AG09309 (cell line): ENCODE data around the gene CHMP4B.

Experiments used
- DNase-seq: peaks from one replicate; pipeline ENCODE4 v3.0.0-alpha.2; 2010; ENCODE audit warnings: low read depth
- H3K4me3 ChIP-seq: 2 replicates; pipeline ENCODE4 v1.5.1; 2011; ENCODE audit warnings: mild to moderate bottlenecking, low read depth, low read length, moderate library complexity; ENCODE audit not compliant: control insufficient read depth
- TF ChIP-seq, protein P1 (sequence below): IDR thresholded peaks from 2 replicates; pipeline ENCODE4 v1.5.1; 2011; ENCODE audit warnings: mild to moderate bottlenecking, low read depth, low read length, inconsistent platforms; ENCODE audit not compliant: insufficient read depth, control insufficient read depth; ENCODE audit errors: missing control alignments

The CHMP4B gene

DNA sequence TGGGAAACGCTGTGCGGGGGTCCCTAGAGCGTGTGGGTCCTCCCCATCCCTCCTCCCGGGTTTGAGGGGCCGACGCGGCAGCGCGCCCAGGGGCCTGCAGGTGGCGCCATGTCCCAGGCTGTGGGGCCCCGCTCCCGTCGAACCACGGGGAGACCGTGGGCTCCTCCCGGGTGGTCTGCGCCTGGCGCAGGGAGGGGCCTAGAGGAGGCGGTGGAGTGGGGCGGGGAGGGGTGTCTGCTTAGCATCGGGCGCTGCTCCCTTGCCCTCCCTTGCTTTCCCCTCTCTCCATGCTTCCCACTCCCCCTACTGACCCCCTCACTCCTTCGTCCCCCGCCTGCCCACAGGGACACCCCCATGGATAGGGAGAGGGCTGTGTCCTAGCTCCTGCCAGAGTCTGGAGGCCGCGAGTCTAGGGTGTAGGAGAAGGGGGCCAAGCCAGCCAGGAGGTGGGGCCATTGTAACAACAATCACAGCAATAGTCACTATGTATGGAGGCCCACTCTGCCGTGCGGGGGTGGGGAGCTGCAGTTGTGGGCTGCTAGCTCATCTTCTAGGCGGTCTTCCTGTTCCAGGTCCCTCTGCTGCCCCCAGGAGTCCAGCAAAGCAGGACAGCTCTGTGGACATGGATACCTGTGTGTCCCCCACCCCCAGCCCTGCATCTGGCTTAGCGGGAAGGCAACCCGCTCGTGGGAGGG is 51.7 kb downstream of the CHMP4B start:
- no peak for DNase-seq
- TF ChIP-seq, protein P1, sequence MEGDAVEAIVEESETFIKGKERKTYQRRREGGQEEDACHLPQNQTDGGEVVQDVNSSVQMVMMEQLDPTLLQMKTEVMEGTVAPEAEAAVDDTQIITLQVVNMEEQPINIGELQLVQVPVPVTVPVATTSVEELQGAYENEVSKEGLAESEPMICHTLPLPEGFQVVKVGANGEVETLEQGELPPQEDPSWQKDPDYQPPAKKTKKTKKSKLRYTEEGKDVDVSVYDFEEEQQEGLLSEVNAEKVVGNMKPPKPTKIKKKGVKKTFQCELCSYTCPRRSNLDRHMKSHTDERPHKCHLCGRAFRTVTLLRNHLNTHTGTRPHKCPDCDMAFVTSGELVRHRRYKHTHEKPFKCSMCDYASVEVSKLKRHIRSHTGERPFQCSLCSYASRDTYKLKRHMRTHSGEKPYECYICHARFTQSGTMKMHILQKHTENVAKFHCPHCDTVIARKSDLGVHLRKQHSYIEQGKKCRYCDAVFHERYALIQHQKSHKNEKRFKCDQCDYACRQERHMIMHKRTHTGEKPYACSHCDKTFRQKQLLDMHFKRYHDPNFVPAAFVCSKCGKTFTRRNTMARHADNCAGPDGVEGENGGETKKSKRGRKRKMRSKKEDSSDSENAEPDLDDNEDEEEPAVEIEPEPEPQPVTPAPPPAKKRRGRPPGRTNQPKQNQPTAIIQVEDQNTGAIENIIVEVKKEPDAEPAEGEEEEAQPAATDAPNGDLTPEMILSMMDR: peak; percentile 76
- no peak overlapping the region; the same call in 1 of the 2 replicates for H3K4me3 ChIP-seq

DNA sequence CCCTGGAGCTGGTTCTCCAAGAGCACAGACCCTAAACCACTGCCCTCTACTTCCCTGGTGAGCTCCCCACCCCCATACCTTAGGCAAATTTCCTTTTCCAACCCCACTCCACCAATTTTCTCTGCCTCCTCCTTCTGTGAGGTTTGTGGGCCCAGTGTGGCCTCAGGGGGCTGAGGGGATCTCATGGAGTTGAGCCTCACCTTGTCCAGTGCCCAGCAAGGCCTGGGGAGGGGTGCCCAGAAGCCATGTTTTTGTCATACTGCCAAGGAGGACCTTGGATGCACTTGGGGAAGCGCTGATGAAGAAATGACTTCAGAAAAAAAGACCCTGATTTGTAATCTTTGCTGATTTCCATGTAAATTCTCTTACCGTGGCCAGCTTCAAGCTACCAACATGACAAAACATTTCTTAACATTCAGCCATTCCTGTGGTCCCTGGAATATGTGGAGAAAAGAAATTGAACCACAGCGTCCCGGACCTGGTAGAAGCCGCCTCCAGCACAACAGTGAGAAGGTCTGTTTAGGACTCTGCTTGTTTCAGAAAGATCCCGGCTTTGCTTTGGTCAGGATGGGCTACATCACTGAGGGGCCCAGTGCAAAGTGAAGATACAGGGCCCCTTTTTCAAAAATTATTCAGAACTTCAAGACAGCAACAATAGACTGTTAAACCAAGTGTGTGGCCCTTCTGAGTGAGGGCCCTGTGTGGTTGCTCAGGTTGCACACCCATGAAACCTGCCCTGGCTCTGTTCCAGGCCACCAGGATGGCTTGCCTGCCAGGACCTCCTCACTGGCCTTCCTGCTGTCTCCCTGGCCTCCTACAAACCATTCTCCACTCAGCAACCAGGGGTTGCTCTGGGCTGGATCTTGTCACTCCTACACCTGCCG is 52.5 kb downstream of the CHMP4B start:
- TF ChIP-seq, protein P1: no peak
- no peak for DNase-seq
- no peak overlapping the region for H3K4me3 ChIP-seq

DNA sequence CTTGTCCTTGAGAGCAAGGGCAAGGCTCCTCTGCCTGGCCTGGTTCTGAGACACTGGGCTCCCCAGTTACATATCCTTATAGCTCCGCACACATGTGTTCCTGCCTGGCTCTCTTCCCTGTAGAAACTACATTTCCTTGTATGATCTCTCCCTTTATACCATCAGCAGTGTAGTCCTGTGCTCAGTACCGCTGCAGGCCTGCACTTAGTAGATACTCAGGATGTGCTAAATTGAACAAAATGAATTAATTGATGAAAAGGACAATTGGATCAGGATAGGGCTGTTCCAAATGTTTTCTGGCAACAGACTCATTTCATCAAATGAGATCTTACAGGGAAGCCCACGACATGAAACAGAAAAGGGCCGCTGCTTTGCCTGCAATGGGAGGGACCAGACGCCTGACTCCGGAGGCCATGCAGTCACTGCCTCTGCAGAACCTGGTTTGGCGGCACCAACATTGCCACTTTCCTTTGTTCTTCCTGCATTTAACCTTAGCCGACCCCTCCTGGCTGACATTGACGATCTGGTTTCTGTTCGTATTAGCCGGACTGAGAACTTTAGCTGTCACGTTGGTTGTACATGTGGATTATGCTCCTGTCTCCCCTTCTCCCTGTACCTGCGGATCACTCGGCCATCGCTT is 53.3 kb downstream of the CHMP4B start:
- TF ChIP-seq, protein P1: no peak
- no peak overlapping the region for H3K4me3 ChIP-seq
- no peak for DNase-seq

DNA sequence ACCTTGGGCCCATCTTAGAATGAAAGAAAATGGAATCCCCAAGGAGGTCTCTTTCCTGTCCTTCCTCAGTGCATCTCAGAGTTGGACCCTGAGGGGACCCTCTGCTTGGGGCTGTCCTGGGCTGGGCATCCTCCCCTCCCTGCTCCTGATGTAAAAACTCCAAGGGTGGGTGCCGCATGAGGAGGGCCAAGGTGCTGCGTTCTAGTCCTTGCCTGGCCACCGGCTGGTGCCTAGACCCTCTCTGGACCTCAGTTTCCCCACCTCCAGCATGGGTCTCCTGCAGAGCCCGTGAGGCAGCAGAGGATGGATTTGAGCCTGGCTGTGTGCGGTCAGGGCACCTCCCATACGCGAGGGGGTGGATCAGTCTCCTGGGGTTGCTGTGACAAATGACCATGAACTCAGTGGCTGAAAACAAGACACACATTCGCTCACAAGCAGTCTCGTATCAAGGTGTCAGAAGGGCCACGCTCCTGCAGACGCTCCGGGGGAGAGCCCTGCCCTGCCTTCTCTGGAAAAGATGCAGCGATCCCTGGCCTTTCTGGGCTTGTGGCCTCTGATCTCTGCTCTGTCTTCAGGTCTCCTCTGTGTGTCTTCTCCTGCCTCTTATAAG is 54.7 kb downstream of the CHMP4B start:
- TF ChIP-seq, protein P1: no peak
- no peak for DNase-seq
- H3K4me3 ChIP-seq: no peak overlapping the region

DNA sequence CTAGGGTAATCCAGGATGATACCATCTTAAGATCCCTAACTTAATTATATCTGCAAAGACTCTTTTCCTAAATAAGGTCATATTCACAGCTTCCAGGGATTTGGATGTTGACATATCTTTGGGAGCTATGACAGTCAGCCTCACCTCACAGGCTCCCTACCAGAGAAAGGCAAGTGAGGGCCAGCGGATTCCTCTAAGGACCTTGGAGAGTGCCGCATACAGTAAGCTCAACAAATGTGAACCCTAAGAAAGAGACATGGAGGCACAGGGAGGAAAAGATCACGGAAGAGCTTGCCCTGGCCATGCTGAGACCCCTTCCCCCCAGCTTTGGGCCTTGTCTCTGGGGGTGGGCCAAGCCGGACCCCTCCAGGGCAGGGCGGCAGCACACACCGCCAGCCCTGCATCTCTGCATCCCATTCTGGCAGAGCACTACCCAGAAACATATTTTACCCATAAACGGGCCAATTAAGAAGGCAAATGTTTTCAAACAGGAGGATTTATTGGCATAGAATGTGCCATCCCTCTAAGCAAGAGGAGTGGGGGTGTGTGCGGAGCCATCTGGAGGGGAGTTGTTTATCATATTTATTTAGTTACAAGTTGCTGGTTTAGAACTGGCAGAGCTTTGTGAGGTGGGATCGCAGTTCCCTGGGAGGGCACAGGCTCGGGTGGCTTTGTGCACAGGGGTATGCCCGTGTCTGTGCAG is 55.4 kb downstream of the CHMP4B start:
- H3K4me3 ChIP-seq: no peak overlapping the region
- DNase-seq: no peak
- TF ChIP-seq, protein P1: no peak

DNA sequence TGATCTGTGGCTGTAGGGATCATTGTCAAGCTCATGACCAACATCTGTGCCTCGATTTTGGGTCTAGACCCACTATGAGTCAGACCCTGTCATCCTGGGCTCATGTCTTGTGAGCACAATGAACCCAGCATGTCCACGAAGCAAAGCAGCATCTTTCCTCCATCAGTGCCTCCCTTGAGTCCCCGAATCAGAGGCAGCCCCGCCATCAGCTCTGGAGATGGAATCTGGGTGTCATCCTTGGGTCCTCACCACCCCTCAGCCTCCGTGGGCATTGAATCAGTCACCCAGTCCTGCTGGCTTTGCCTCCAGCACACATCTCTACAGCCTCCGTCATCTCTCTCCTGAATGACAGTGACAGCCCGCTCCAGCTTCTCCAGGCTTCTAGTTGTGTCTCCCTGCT is 56.9 kb downstream of the CHMP4B start:
- TF ChIP-seq, protein P1: no peak
- H3K4me3 ChIP-seq: no peak overlapping the region
- no peak for DNase-seq
